IPS-NIHi11 (cell line): Measurements from ENCODE around the gene RFC3.
"Not testable (repeated sequence)": the region's sequence is repeated elsewhere in the genome, so short reads cannot be mapped to it uniquely, and the experiment has no call there.

Experiments used
- DNase-seq: peaks from one replicate; pipeline ENCODE4 v3.0.0; 2012; ENCODE audit warnings: mixed read lengths, low spot score

Gene RFC3

GRCh38 chr13:33817901-33818706 lies at the start of gene RFC3:
Gene RFC3, plus strand, starts transcription at chr13:33818149. Its CDS starts 30 bp downstream, at chr13:33818179.
- peak; percentile 92 for DNase-seq

GRCh38 chr13:33771296-33771695 lies 46.7 kb upstream of the RFC3 start:
- DNase-seq = no peak

- DNase-seq = no peak
Measured at GRCh38 chr13:33773790-33774462, 44.0 kb upstream of the RFC3 start.

GRCh38 chr13:33775339-33776108 lies 42.4 kb upstream of the RFC3 start:
- DNase-seq = peak; percentile 26

- DNase-seq = no peak
Measured at GRCh38 chr13:33776239-33776881, 41.6 kb upstream of the RFC3 start.

- DNase-seq = no peak
Measured at GRCh38 chr13:33782631-33783030, 35.3 kb upstream of the RFC3 start.

GRCh38 chr13:33783212-33783611 lies 34.7 kb upstream of the RFC3 start:
- DNase-seq = not testable (repeated sequence)

- no peak for DNase-seq
Measured at GRCh38 chr13:33784738-33785137, 33.2 kb upstream of the RFC3 start.

- DNase-seq = no peak
Measured at GRCh38 chr13:33785384-33785783, 32.6 kb upstream of the RFC3 start.

- no peak for DNase-seq
Measured at GRCh38 chr13:33787051-33787591, 30.8 kb upstream of the RFC3 start.

GRCh38 chr13:33789066-33789606 lies 28.8 kb upstream of the RFC3 start:
- no peak for DNase-seq

GRCh38 chr13:33789739-33790138 lies 28.2 kb upstream of the RFC3 start:
- no peak for DNase-seq

- no peak for DNase-seq
Measured at GRCh38 chr13:33793726-33794125, 24.2 kb upstream of the RFC3 start.

- DNase-seq = no peak
Measured at GRCh38 chr13:33794576-33794975, 23.4 kb upstream of the RFC3 start.

- DNase-seq = no peak
Measured at GRCh38 chr13:33796095-33796494, 21.9 kb upstream of the RFC3 start.

GRCh38 chr13:33797622-33798021 lies 20.3 kb upstream of the RFC3 start:
- no peak for DNase-seq

GRCh38 chr13:33798023-33798422 lies 19.9 kb upstream of the RFC3 start:
- DNase-seq = no peak

- peak; percentile 22 for DNase-seq
Measured at GRCh38 chr13:33799950-33800592, 17.9 kb upstream of the RFC3 start.

GRCh38 chr13:33800646-33801186 lies 17.2 kb upstream of the RFC3 start:
- no peak for DNase-seq

GRCh38 chr13:33806470-33807248 lies 11.3 kb upstream of the RFC3 start:
- no peak for DNase-seq
